Sigmoid colon (tissue), 4 donors: ENCODE results near the gene NBPF1.
A peak's percentile ranks its signal among the peaks of the same experiment; 100 is the strongest.

Source experiments
- POLR2A ChIP-seq, 2 donors: fragments of 450-650 bp; IDR thresholded peaks; one replicate each; pipeline ENCODE4 v1.6.1; 2016; ENCODE audit warnings: antibody characterized with exemption in 2 of 2, mild to moderate bottlenecking in 2 of 2, moderate library complexity in 2 of 2
- POLR2AphosphoS5 ChIP-seq, 4 donors: sonication (generic); formaldehyde crosslinking; IDR thresholded peaks; one replicate each; pipeline ENCODE4 v1.6.1; 2017; ENCODE audit warnings: antibody characterized with exemption in 4 of 4
- TF ChIP-seq, protein P1 (sequence below), 4 experiments: fragments of 450-650 bp in 3 of 4; fragments of 200-600 bp in 1 of 4; IDR thresholded peaks; one replicate each; pipeline ENCODE4 v1.5.1; 2016 to 2019; ENCODE audit warnings: antibody characterized with exemption in 4 of 4, mild to moderate bottlenecking in 3 of 4, moderate library complexity in 2 of 4

DNA sequence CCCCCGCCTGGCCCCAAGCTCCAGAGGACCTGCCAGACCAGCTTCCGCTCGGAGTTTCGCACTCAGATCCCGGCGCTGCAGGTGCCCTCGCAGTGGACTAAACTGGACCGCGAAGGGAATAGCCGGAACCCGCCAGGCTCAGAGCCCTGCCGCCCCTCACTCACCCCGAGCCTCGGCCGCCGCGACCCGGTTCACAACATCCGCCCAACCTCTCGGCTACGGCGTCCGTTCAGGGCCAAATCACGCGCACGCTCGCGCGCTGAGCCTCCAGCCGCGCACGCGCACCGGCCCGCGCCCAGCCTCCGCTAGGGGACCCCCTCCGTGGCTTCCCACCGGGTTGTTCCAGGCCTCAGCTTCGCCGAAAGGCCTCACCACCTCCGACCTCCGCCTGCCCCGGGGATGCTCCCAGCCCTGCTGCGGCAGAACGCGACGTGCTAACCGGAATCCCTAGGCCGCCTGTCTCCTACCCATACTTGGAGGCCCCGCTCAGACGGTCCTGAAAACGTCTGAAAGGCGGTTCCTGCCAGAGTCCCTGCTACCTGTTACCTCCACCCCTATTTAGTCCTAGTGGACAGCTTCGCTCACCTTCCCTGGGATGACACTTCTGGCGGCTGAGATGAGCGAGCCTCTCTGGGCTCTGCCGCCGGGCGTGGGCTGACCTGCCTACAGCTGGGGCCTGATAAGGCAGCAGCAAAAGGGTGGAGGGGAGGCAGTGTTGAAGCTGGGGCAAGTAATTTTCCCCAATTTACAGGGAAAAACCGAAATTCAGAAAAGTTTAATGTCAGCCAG, 31.3 kb upstream of the NBPF1 start:
- TF ChIP-seq POLR2A (IDR thresholded peaks at IDR 0.05), result peak in 1 of 2 donors; percentile 6
- TF ChIP-seq, protein P1, sequence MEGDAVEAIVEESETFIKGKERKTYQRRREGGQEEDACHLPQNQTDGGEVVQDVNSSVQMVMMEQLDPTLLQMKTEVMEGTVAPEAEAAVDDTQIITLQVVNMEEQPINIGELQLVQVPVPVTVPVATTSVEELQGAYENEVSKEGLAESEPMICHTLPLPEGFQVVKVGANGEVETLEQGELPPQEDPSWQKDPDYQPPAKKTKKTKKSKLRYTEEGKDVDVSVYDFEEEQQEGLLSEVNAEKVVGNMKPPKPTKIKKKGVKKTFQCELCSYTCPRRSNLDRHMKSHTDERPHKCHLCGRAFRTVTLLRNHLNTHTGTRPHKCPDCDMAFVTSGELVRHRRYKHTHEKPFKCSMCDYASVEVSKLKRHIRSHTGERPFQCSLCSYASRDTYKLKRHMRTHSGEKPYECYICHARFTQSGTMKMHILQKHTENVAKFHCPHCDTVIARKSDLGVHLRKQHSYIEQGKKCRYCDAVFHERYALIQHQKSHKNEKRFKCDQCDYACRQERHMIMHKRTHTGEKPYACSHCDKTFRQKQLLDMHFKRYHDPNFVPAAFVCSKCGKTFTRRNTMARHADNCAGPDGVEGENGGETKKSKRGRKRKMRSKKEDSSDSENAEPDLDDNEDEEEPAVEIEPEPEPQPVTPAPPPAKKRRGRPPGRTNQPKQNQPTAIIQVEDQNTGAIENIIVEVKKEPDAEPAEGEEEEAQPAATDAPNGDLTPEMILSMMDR (IDR thresholded peaks at IDR 0.05), result peak in 1 of 4 experiments; percentile 45
- peak; percentile 82 to 95 (median 84) for TF ChIP-seq POLR2AphosphoS5 (IDR thresholded peaks at IDR 0.05)
